Activated CD4-positive, alpha-beta T cell treated with anti-CD3 and anti-CD28 coated beads for 36 hours (primary cell): ENCODE results near the gene PLA2G4A. TPM values are rescaled to one million over a fixed set of nuclear protein-coding genes. Genes with fewer than 3 reads are reported as not detected.
"Not testable (repeated sequence)": the region's sequence is repeated elsewhere in the genome, so short reads cannot be mapped to it uniquely, and the experiment has no call there.

Experiments used
- ATAC-seq: fragments of 200-7000 bp; cut with Tn5 transposase; one replicate; pipeline ENCODE4 v1.10.0; 2021; ENCODE audit warnings: mild to moderate bottlenecking, moderate library complexity
- CTCF ChIA-PET: fragments of 350-600 bp; sonication (Branson Sonifier 250); formaldehyde crosslinking; loops from one replicate; lab custom pipeline; 2021; ENCODE audit warnings: antibody characterized with exemption; lab: Charles Lee
- POLR2A ChIA-PET: fragments of 350-600 bp; sonication (Branson Sonifier 250); formaldehyde crosslinking; loops from one replicate; lab custom pipeline; 2021; ENCODE audit warnings: antibody characterized with exemption, inconsistent platforms; lab: Charles Lee
- DNase-seq: peaks from one replicate; pipeline ENCODE4 v3.0.0-alpha.2; 2020
- H3K27ac Mint-ChIP-seq: one replicate; pipeline ENCODE4 v1.8.0; 2021; ENCODE audit warnings: mixed read lengths
- H3K27me3 Mint-ChIP-seq: one replicate; pipeline ENCODE4 v1.8.0; 2021; ENCODE audit warnings: mixed read lengths
- H3K36me3 Mint-ChIP-seq: one replicate; pipeline ENCODE4 v1.8.0; 2021; ENCODE audit warnings: low read depth, mixed read lengths
- H3K4me1 Mint-ChIP-seq: one replicate; pipeline ENCODE4 v1.8.0; 2021; ENCODE audit warnings: mixed read lengths
- H3K4me3 Mint-ChIP-seq: one replicate; pipeline ENCODE4 v1.8.0; 2021; ENCODE audit warnings: mild to moderate bottlenecking, moderate library complexity, mixed read lengths
- H3K9me3 Mint-ChIP-seq: one replicate; pipeline ENCODE4 v1.8.0; 2021; ENCODE audit warnings: low read depth, mixed read lengths
- intact Hi-C, 2 experiments: fragments of 100-400 bp; cut with DNase I in 1 of 2; cut with micrococcal nuclease in 1 of 2; formaldehyde crosslinking; loops; one replicate each; pipeline versions ENCODE4 v1.14.2 to v1.15.1; 2022 to 2024; cut with DNase I, micrococcal nuclease
- total RNA-seq, 2 experiments: library from RNA; stranded (reverse); gene quantifications; one replicate each; pipeline ENCODE4 v1.2.3, GENCODE V29; 2021

PLA2G4A gene
- total RNA-seq, 2 experiments from 2014 or later = 0.53 to 0.62 TPM

DNA sequence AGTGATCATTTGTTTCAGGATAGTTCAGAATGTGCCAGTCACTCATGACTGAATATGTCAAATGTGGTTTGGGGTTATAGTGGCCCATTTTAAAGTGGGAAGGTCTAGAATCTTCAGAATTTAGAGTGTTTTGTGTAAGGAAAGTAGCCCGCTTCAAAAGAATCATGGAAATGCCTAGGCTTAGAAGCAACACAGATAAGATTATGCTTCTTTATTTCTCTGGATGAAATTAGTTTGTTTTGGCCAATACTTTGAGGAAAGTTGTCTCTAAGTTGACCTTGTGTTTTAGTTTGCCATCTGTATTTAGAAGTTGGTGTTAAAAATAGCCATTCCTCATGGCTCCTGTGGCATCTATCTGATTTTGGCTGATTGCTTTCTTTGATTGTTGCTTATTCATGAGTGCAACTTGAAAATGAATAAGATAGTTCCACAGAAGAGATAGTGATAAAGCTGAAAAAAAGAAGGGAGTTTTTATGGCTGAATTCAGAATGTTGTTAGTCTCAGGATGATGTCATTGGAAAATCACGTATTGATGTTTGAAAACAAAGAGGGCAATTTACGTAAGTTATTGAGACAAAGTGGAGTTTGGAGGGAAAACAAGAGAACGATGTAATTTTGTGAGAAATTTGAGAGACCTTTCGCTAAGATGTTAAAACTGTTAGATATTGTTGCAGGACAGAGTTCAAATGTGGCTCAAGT, 71.9 kb downstream of the PLA2G4A start:
- DNase-seq (no peak), ATAC-seq (no peak)
- ChIA-PET POLR2A (no interaction called here), CTCF (no interaction called here)
- Mint-ChIP-seq H3K27ac (no peak overlapping the region), H3K27me3 (peaks cover 2% of the 10 kb centered on the region), H3K9me3 (no peaks in the 10 kb centered on the region), H3K4me1 (peaks cover 13% of the 10 kb centered on the region), H3K4me3 (no peak overlapping the region), H3K36me3 (no peaks in the 10 kb centered on the region)
- intact Hi-C loops = no loop called here

DNA sequence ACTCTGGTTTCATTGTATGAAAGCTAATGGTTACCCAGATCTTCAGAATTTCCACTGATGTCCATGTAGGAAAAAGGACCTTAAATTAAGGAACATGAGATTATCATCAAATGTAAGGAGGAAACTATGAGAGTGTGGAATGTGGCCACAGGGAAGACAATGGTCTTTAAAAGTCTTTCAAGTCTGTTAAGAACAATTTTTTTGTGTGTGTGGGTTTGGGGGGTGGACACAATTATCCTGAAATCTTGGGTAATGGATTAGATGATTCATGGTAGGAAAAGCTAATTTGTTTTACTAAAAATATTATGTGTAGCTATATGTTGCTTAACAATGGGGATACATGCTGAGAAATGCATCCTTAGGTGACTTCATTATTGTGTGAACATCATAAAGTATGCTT, 72.9 kb downstream of the PLA2G4A start:
- Mint-ChIP-seq H3K9me3 (no peaks in the 10 kb centered on the region), H3K4me1 (peaks cover 13% of the 10 kb centered on the region), H3K27me3 (peaks cover 2% of the 10 kb centered on the region), H3K4me3 (no peak overlapping the region), H3K36me3 (no peaks in the 10 kb centered on the region), H3K27ac (no peak overlapping the region)
- CTCF ChIA-PET = no interaction called here
- intact Hi-C loops = no loop called here
- ATAC-seq = no peak
- POLR2A ChIA-PET = no interaction called here
- DNase-seq = no peak

DNA sequence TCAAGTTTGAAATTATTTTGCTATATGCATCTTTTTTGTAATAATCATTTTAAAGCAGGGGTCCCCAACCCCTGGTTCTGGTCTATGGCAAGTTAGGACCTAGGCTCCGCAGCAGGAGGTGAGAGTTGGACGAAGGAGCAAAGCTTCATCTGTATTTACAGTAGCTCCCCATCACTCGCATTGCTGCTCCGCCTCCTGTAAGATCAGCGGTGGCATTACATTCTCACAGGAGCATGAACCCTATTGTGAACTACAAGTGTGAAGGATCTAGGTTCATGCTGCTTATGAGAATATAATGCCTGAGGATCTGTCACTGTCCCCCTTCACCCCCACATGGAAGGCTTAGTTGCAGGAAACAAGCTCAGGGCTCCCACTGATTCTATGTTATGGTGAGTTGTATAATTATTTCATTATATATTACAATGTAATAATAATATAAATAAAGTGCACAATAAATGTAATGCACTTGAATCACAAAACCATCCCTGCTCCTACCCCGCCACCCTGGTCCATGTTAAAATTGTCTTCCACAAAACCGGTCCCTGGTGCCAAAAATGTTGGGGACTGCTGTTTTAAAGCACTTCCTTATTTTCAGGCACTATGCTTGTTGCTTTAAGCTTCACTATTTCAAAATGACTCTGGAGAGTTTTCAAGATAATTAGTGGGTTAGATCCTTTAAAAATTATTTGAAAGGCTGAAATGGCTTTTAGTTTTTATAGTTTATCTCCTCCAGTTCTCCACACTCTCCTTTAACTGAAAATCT, 74.8 kb downstream of the PLA2G4A start:
- ChIA-PET POLR2A (no interaction called here), CTCF (no interaction called here)
- intact Hi-C loops = no loop called here
- no peaks in the 10 kb centered on the region for H3K9me3 Mint-ChIP-seq
- DNase-seq (no peak), ATAC-seq (no peak)
- peaks cover 2% of the 10 kb centered on the region for H3K27me3 Mint-ChIP-seq
- no peak overlapping the region for H3K27ac Mint-ChIP-seq
- H3K36me3 Mint-ChIP-seq = no peaks in the 10 kb centered on the region
- H3K4me3 Mint-ChIP-seq = no peak overlapping the region
- peaks cover 13% of the 10 kb centered on the region for H3K4me1 Mint-ChIP-seq

DNA sequence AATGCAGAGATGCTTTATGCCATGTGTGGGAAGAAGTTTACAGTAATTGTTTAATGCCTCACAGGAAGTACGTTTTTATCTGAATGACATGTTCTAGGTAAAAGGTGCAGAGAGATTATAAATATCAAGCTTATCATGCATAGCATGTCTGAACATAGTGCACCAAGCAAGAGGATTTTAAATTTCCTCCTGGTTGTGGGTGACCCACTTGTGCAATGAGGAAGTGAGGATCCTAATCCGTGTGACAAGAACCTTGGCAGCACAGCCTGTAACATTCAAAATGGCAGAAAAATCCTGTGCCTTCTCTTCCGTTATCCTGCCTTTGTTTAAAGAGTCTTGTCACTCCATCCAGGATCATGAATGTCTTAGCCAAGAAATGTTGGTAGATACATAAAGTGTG, 75.6 kb downstream of the PLA2G4A start:
- no peaks in the 10 kb centered on the region for H3K9me3 Mint-ChIP-seq
- POLR2A ChIA-PET = no interaction called here
- H3K4me3 Mint-ChIP-seq = no peak overlapping the region
- H3K4me1 Mint-ChIP-seq = peaks cover 8% of the 10 kb centered on the region
- peaks cover 2% of the 10 kb centered on the region for H3K27me3 Mint-ChIP-seq
- CTCF ChIA-PET = no interaction called here
- H3K27ac Mint-ChIP-seq = no peak overlapping the region
- H3K36me3 Mint-ChIP-seq = no peaks in the 10 kb centered on the region
- DNase-seq (no peak), ATAC-seq (no peak)
- intact Hi-C loops = no loop called here

DNA sequence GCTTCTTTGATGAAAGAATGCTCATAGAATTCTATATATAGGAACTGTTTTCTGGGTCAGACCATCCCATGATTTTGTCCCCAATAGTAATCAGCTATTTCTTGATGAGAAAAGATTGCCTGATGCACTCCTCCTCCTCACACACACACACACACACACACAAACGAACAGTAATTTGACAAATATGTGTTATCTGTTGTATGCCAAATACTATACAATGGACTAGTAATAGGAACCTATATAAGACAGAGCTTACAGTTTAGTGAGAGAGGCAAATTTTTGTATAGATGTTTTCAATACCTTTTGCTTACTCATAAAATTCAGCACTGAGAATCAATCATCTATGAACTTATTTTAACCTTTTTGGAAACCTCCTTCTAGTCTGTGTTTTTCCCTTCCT, 76.8 kb downstream of the PLA2G4A start:
- Mint-ChIP-seq H3K4me3 (no peak overlapping the region), H3K36me3 (no peaks in the 10 kb centered on the region), H3K4me1 (peaks cover 4% of the 10 kb centered on the region), H3K27ac (no peak overlapping the region), H3K27me3 (peaks cover 2% of the 10 kb centered on the region), H3K9me3 (no peaks in the 10 kb centered on the region)
- no peak for ATAC-seq
- ChIA-PET POLR2A (interaction anchor here (0.6 kb wide), 1 partner anchor 1050 kb away, joined by 5 read pairs; no protein-coding TSS in a partner anchor), CTCF (no interaction called here)
- intact Hi-C loops = no loop called here
- no peak for DNase-seq

DNA sequence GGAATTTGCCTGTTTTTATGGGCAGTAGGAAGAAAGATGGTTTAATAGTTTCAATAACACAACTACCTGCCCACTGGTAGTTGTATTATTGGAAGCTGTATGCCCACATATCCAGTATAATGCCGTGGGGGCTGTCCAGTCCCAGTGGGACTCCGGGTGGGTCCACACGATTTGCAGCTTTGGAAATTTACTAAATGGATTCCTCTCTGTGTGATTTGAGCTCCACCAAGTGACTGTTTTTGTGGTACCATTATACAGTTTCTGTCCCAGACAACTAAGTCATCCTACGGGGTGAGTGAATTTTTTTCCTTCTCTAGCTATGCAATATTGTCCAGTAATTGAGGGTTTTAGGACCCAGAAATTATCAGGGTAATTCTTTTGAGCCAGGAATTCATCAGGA, 86.8 kb downstream of the PLA2G4A start:
- H3K9me3 Mint-ChIP-seq = no peaks in the 10 kb centered on the region
- H3K27me3 Mint-ChIP-seq = no peaks in the 10 kb centered on the region
- CTCF ChIA-PET = no interaction called here
- no peak overlapping the region for H3K4me3 Mint-ChIP-seq
- no peaks in the 10 kb centered on the region for H3K4me1 Mint-ChIP-seq
- POLR2A ChIA-PET = no interaction called here
- no peaks in the 10 kb centered on the region for H3K36me3 Mint-ChIP-seq
- no peak overlapping the region for H3K27ac Mint-ChIP-seq
- intact Hi-C loops = no loop called here
- ATAC-seq = no peak
- DNase-seq = no peak

DNA sequence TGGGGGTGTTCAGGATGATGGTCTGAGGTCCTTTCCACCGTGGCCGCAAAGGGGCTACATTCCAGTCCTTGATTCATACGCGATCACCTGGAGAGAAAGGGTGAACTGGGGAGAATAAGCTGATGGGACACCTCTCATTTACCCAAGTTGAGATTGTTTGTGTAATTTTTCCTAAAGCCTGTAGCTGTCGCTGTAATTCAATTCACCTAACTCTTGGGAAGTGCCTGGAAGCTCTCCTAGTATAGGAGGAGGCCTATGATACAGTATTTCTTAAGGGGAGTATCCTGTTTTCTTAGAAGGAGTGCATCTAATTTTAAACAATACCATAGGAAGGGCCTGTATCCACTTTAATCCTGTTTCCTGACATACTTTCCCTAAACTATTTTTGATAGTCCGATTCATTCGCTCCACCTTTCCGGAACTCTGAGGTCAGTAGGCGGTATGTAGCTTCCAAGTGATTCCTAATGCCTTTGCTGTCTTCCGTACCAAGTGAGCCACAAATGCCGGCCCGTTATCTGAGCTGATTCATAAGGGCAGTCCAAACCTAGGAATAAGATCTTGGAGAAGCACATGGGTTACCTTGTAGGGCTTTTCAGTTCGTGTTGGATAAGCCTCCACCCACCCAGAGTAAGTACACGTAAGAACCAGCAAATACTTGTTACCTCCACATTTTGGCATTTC, 88.5 kb downstream of the PLA2G4A start:
- H3K27me3 Mint-ChIP-seq, H3K36me3 Mint-ChIP-seq, H3K27ac Mint-ChIP-seq, ATAC-seq, intact Hi-C loops, CTCF ChIA-PET, H3K9me3 Mint-ChIP-seq, POLR2A ChIA-PET, H3K4me1 Mint-ChIP-seq, H3K4me3 Mint-ChIP-seq, DNase-seq: not testable (repeated sequence)

DNA sequence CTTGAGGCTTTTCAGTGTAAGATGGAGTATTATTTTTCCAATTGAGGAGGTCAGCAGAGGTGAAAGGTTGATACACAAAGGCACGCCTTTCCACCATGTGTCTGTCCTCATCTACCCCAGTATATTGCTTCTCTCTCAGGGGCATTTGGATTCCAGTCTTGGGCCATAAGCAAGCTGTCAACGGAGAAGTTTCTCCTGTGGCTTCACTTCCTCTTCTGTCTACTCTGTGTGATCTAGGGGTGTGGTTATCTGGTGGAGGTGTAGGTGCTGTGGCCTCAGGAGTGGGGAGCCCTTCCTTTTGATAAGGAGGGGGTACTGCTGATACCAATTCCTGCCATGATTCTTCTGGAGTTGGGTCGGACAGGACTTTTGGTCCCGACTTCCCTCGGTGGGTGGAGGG, 92.6 kb downstream of the PLA2G4A start:
- ATAC-seq, H3K4me1 Mint-ChIP-seq, H3K36me3 Mint-ChIP-seq, H3K9me3 Mint-ChIP-seq, POLR2A ChIA-PET, intact Hi-C loops, H3K27me3 Mint-ChIP-seq, DNase-seq, H3K4me3 Mint-ChIP-seq, H3K27ac Mint-ChIP-seq: not testable (repeated sequence)
- CTCF ChIA-PET = interaction anchor here (0.5 kb wide), 1 partner anchor 322 kb away, joined by 3 read pairs; no protein-coding TSS in a partner anchor

DNA sequence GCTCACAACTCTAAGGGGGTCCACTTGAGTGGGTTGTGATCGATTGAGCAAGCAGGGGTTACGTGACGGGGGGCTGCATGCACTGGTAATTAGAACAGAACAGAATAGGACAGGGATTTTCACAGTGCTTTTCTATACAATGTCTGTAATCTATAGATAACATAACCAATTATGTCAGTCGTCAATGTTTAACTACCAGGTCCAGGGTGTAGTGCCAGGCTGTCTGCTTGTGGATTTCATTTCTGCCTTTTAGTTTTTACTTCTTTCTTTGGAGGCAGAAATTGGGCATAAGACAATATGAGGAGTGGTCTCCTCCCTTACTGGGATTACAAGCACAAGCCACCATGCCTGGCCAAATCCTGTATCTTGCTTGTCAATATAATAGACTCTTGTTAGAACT, 94.1 kb downstream of the PLA2G4A start:
- ATAC-seq, H3K4me1 Mint-ChIP-seq, H3K4me3 Mint-ChIP-seq, intact Hi-C loops, H3K27ac Mint-ChIP-seq, H3K36me3 Mint-ChIP-seq, H3K9me3 Mint-ChIP-seq, DNase-seq, POLR2A ChIA-PET, H3K27me3 Mint-ChIP-seq: not testable (repeated sequence)
- CTCF ChIA-PET = interaction anchor here (0.6 to 1.4 kb wide), 2 partner anchors 64 to 334 kb away, joined by 3 to 4 read pairs; no protein-coding TSS in a partner anchor

DNA sequence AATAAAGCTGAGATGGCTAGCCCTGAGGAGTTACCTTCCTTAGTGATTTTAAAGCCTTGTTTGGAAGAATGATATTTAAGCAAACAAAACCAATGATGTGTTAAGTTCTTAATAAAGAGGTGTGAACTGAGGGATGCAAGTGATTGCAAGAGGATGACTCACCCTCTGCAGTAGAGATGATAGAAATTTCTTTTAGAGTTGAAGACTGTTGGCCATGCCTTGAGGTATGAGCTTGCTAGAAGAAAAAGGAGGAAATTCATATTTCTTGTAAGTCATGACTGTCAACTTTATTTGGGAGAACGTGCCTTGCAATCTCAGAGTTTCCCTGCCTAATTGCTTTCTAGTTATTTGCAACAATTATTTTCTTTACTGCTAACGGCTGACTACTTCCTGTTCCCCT, 94.7 kb downstream of the PLA2G4A start:
- Mint-ChIP-seq H3K4me1 (no peaks in the 10 kb centered on the region), H3K9me3 (no peaks in the 10 kb centered on the region), H3K27ac (no peak overlapping the region), H3K27me3 (peaks cover 3% of the 10 kb centered on the region), H3K4me3 (no peak overlapping the region), H3K36me3 (no peaks in the 10 kb centered on the region)
- intact Hi-C loops = no loop called here
- ChIA-PET POLR2A (no interaction called here), CTCF (interaction anchor here (1.4 kb wide), 1 partner anchor 63 kb away, joined by 4 read pairs; no protein-coding TSS in a partner anchor)
- ATAC-seq = no peak
- no peak for DNase-seq

DNA sequence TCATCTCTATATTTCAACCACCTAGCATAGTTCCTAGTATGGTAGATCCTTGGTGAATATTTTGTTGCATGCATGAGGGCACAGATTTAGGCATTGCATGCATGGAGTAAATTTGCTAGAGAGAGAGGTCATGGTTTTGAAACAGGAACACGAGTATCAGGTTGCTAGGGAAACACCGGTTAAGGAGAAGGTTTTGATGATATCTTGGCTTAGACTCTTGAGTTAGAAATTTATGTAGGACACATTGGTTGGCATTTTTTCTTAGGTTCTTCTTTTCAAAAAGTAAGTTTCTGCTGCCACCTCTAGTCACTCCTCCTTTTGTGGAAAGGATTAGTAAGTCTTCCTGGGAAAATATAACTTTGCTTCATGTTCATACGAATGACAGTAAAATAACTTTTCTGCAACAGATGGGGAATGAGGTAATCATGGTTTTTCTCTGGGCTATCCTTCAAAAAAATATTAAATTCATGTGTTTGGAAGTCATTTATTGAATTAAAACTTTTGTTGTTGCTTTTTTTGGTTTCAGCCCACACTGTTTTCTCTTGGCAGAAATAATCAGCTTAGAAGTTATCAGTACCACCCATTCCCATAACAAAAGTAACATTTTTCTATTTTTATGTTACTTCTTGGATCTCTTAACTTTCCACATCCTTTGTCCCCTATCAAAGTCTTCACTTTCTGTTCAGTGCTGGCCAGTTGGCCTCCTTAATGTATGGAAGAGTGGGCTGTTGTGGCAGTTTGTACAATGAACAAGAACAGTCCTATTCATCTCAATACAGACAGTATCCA, 97.3 kb downstream of the PLA2G4A start:
- POLR2A ChIA-PET = no interaction called here
- Mint-ChIP-seq H3K27ac (no peak overlapping the region), H3K36me3 (no peaks in the 10 kb centered on the region), H3K4me1 (no peaks in the 10 kb centered on the region), H3K27me3 (peaks cover 3% of the 10 kb centered on the region), H3K9me3 (no peaks in the 10 kb centered on the region), H3K4me3 (no peak overlapping the region)
- CTCF ChIA-PET = no interaction called here
- no peak for DNase-seq
- ATAC-seq = no peak
- intact Hi-C loops = no loop called here
